ENCODE results near the gene FZR1. TPM values are rescaled to one million over a fixed set of nuclear protein-coding genes. Genes with fewer than 3 reads are reported as not detected.

FZR1 gene
- total RNA-seq, 1 donor from 2014 or later: 20.7 TPM

- intact Hi-C loops (cut with micrococcal nuclease): no loop called here
- no peaks in the 10 kb centered on the region for H3K27me3 ChIP-seq (ENCODE audit: low read depth)
- H3K4me1 ChIP-seq: peaks cover 34% of the 10 kb centered on the region
- no peaks in the 10 kb centered on the region for H3K9me3 ChIP-seq (replicated peaks)
- H3K27ac ChIP-seq (replicated peaks): no peak overlapping the region
- H3K36me3 ChIP-seq: peaks cover 2% of the 10 kb centered on the region
- no peak for TF ChIP-seq CTCF (IDR thresholded peaks at IDR 0.05; ENCODE audit: borderline replicate concordance)
- H3K4me3 ChIP-seq: no peak overlapping the region
- no peak for DNase-seq
Measured at GRCh38 chr19:3575260-3575741, 69.2 kb downstream of the FZR1 start.

- H3K4me1 ChIP-seq: peaks cover 34% of the 10 kb centered on the region
- no peaks in the 10 kb centered on the region for H3K27me3 ChIP-seq (ENCODE audit: low read depth)
- H3K9me3 ChIP-seq (replicated peaks): no peaks in the 10 kb centered on the region
- peak overlapping the region; percentile 62 for H3K4me3 ChIP-seq
- peaks cover 2% of the 10 kb centered on the region for H3K36me3 ChIP-seq
- DNase-seq: no peak
- intact Hi-C loops (cut with micrococcal nuclease): no loop called here
- TF ChIP-seq CTCF (IDR thresholded peaks at IDR 0.05; ENCODE audit: borderline replicate concordance): no peak
- H3K27ac ChIP-seq (replicated peaks): peak overlapping the region; percentile 44
Measured at GRCh38 chr19:3575949-3576673, 70.0 kb downstream of the FZR1 start.

GRCh38 chr19:3576696-3577443, 70.8 kb downstream of the FZR1 start:
- H3K27me3 ChIP-seq (ENCODE audit: low read depth): no peaks in the 10 kb centered on the region
- H3K9me3 ChIP-seq (replicated peaks): no peaks in the 10 kb centered on the region
- DNase-seq: peak; percentile 62
- peak overlapping the region; percentile 62 for H3K4me3 ChIP-seq
- H3K27ac ChIP-seq (replicated peaks): peak overlapping the region; percentile 44
- peaks cover 33% of the 10 kb centered on the region for H3K4me1 ChIP-seq
- intact Hi-C loops (cut with micrococcal nuclease): no loop called here
- H3K36me3 ChIP-seq: peaks cover 2% of the 10 kb centered on the region
- TF ChIP-seq CTCF (IDR thresholded peaks at IDR 0.05; ENCODE audit: borderline replicate concordance): no peak

GRCh38 chr19:3577723-3578344, 71.7 kb downstream of the FZR1 start:
- H3K4me1 ChIP-seq: peaks cover 27% of the 10 kb centered on the region
- intact Hi-C loops (cut with micrococcal nuclease): no loop called here
- H3K27ac ChIP-seq (replicated peaks): no peak overlapping the region
- TF ChIP-seq CTCF (IDR thresholded peaks at IDR 0.05; ENCODE audit: borderline replicate concordance): no peak
- no peak for DNase-seq
- H3K36me3 ChIP-seq: peaks cover 2% of the 10 kb centered on the region
- no peak overlapping the region for H3K4me3 ChIP-seq
- H3K27me3 ChIP-seq (ENCODE audit: low read depth): no peaks in the 10 kb centered on the region
- H3K9me3 ChIP-seq (replicated peaks): no peaks in the 10 kb centered on the region

- intact Hi-C loops (cut with micrococcal nuclease): no loop called here
- H3K9me3 ChIP-seq (replicated peaks): no peaks in the 10 kb centered on the region
- H3K27me3 ChIP-seq (ENCODE audit: low read depth): peaks cover 2% of the 10 kb centered on the region
- no peak for TF ChIP-seq CTCF (IDR thresholded peaks at IDR 0.05; ENCODE audit: borderline replicate concordance)
- no peak overlapping the region for H3K27ac ChIP-seq (replicated peaks)
- no peak overlapping the region for H3K4me3 ChIP-seq
- DNase-seq: no peak
- peaks cover 2% of the 10 kb centered on the region for H3K36me3 ChIP-seq
- H3K4me1 ChIP-seq: peaks cover 21% of the 10 kb centered on the region
Measured at GRCh38 chr19:3578390-3578789, 72.3 kb downstream of the FZR1 start.

All from left ventricle myocardium inferior (tissue), 1 donor.